ENCODE results near the gene UBE2O.

Gene UBE2O

DNA sequence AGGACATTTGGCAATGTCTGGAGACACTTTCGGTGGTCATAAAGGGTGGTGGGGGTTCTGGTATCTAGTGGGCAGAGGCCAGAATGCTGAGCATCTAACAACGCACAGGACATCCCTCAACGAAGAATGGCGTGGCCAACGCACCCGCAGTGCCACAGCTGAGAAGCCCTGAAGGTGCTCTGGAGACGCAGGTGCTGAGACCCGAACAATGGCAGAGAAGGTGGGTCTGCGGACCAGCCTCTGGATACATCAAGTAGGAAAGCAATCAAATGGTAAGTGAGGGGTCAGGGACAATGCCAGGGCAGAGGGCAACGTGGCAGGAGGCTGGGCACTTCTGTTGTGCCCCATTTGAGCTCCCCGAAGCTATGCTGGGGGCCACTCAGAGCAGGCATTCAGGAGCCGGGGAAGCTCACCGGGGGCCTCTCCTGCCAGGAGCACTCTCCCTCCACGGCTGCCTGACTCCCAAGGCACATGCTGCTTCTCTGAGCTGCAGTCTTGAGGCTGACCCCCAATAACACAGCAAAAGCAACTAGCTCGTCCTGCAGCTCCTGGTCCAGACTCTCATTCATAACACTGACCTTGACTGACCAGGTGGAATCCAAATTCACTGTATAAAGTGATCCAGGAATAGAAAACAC is 42.5 kb downstream of the UBE2O start:
- DNase-seq = no peak

- peak in 1 of 2 experiments; percentile 35 for DNase-seq
These were observed 44.7 kb downstream of the UBE2O start for GRCh38 chr17:76408037-76408849.

- no peak for DNase-seq
These were observed 45.4 kb downstream of the UBE2O start for GRCh38 chr17:76407509-76407908.

- no peak for DNase-seq
These were observed 46.8 kb downstream of the UBE2O start for GRCh38 chr17:76405967-76406647.

- no peak for DNase-seq
These were observed 47.4 kb downstream of the UBE2O start for GRCh38 chr17:76405607-76405966.

DNA sequence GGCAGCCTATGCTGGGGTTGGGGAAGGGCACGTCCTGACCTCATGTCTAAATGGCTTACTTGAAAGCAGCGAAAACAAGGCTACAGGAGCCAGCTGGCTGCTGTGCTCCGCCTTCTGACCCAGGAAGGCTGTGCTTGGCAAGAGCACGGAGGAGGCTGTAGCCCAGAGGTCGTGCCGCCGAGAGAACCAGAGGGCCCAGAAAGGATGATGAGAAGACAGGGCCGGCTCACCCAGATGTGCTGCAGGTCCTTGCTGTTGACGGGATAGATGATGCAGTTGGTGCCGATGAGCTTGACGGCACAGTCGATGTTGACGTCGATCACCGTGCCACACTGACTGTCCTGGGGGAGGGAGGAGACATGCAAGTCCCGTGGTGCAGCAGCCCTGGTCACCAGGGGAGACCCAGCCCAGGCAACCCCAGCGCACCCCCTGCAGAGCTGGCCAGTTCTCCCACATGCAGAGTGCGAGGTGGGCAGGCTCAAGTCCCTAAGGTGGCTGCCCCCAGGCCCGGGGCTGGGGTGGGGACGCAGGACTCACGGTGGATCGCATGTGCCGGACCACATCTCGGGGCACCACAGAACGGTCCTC is 47.9 kb downstream of the UBE2O start:
- no peak for DNase-seq

- DNase-seq = no peak
These were observed 48.7 kb downstream of the UBE2O start for GRCh38 chr17:76404256-76404655.

GRCh38 chr17:76402711-76403110 is 50.2 kb downstream of the UBE2O start:
- DNase-seq = no peak

- DNase-seq = no peak
These were observed 53.5 kb downstream of the UBE2O start for GRCh38 chr17:76399175-76400172.

GRCh38 chr17:76398523-76399174 is 54.3 kb downstream of the UBE2O start:
- no peak for DNase-seq

GRCh38 chr17:76397687-76398522 is 55.0 kb downstream of the UBE2O start:
- peak; percentile 43 to 81 for DNase-seq

- DNase-seq = no peak
These were observed 55.8 kb downstream of the UBE2O start for GRCh38 chr17:76397184-76397583.

GRCh38 chr17:76395980-76396379 is 57.0 kb downstream of the UBE2O start:
- DNase-seq = no peak

DNA sequence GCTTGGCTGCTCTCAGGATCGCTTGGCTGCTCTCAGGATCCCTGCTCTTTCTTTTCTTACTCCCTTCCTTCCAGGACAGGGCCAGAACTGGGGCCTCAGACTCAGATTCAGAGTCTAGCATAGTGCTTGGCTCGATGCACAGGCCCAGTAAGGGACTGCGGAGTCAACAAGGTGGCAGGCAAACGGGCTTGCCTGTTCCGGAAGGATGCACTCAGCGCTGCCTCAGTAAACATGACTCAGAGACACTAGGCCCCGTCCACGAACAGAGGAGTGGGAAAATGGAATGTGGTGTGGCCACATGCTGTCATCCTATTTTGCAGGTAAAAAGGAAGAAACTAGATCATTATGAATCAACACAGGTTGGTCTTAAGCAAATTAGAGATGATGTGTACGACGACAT is 58.8 kb downstream of the UBE2O start:
- DNase-seq = no peak

- DNase-seq = no peak
These were observed 61.7 kb downstream of the UBE2O start for GRCh38 chr17:76391200-76391715.

GRCh38 chr17:76390003-76390421 is 62.9 kb downstream of the UBE2O start:
- DNase-seq = no peak

GRCh38 chr17:76388966-76389888 is 63.7 kb downstream of the UBE2O start:
- DNase-seq = no peak

GRCh38 chr17:76386966-76387765 is 65.8 kb downstream of the UBE2O start:
- DNase-seq = no peak
